NCI-H1092 (cell line): ENCODE data around the gene ARHGEF35.
"Not testable (repeated sequence)": the region's sequence is repeated elsewhere in the genome, so short reads cannot be mapped to it uniquely, and the experiment has no call there.

Experiments used
- DNase-seq: peaks from one replicate; lab custom pipeline; 2025; lab: John Stamatoyannopoulos, UW

The ARHGEF35 gene

DNA sequence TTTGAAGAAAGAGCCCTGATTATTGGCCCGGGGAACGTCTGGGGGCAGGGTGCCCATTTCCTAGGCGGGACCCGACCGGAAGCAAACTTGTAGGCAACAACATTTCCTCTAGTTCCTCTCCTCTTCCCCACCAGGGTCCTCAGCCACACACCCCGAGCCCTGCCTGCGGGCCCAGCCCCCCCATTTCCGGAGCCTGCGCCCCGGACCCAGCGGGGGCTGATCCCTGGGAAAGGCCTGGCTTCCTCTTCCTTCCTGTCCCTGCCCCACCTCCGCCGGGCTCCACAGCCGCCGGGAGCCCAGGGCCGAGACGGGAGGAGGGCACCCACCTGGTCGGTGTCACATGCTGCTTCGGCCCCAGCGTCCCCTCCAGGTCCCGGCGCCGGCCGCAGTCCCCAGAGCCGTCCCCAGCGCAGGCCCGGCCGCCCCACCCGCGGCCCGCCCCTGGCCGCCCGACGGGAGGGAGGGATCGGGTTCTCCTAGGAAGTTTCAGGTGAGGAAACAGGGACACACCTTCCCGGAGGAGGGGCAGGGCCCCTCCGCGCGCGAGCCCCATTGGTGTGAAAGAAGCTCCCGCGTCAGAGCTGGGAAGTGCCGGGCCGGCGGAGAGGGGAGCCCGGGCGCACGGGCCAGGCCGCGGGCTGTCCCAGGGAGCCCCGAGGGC lies at the start of gene ARHGEF35:
Gene ARHGEF35, minus strand, starts transcription at position 622 of the 661 bp plus-strand sequence. CDS start 7,450 bp downstream, outside the sequence.
- not testable (repeated sequence) for DNase-seq

DNA sequence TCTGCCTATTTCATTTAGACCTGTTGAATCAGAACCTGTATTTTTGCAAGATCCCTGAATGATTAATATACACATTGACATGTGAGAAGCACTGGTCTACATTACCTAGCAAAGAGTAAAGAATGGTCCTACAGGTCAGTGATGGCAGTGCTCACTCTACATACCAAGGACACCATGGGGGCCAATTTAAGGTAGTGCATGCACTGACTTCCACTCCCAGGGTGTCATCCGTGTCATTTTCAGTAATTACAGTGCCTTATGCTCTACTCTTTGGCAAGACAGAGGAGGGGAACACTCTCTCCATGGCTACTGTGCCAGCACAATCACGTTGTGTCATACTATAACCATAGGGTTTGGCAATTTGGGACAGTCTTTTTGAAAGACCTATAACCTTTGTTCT lies 49.7 kb upstream of the ARHGEF35 start:
- DNase-seq, result not testable (repeated sequence)

GRCh38 chr7:144239365-144239764 lies 43.7 kb upstream of the ARHGEF35 start, which contains the start of gene OR2A42:
Gene OR2A42 (minus strand): TSS chr7:144239605. CDS start chr7:144232843, 6,762 bp downstream.
- DNase-seq, result not testable (repeated sequence)

DNA sequence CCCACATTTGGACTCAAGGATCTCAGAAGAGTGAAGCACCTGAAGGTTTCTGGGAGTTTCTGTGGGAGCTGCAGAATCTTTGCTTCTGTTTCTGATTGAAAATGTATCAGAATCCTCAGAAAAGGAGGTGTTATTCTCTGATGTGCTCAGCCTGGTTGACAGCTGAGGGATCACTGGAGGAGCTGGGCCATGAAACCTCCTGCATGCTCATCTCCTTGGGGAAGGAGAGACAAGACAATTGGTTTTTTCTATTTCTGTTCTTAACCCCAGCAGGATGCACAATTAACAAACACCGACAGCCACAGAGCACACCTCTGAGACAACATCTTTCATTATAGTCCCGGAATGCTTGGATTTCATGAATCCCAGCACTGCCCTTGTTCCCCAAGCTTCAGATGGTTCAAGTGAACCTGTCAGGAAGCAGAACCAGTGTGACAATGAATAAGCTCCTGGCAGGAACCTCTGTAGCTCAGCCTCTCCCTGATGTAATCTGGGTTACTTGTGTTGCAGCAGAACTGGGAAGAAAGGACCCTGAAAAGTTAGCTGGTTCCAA lies 43.0 kb upstream of the ARHGEF35 start:
- DNase-seq, result not testable (repeated sequence)

GRCh38 chr7:144233039-144233438 lies 37.4 kb upstream of the ARHGEF35 start:
- not testable (repeated sequence) for DNase-seq

DNA sequence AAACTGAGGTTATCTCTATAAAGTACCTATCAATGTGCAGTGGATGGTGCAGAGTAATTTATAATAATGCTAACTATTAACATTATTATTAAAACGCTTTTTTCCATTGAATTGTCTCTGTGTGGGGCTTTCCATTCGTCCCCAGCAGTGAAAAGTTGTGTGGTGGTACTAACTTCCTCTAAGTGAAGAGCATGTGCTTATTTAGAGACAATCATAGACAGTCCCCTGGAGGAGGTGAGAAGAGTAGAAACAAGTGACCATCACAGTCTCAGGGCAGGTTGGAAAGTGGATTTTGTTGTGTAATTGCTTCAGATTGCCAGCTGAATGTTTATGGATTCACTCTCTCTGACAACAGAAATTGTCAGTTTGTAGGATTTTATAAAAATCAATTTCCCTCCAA lies 35.4 kb upstream of the ARHGEF35 start:
- DNase-seq, result not testable (repeated sequence)

GRCh38 chr7:144228810-144229209 lies 33.2 kb upstream of the ARHGEF35 start:
- not testable (repeated sequence) for DNase-seq

DNA sequence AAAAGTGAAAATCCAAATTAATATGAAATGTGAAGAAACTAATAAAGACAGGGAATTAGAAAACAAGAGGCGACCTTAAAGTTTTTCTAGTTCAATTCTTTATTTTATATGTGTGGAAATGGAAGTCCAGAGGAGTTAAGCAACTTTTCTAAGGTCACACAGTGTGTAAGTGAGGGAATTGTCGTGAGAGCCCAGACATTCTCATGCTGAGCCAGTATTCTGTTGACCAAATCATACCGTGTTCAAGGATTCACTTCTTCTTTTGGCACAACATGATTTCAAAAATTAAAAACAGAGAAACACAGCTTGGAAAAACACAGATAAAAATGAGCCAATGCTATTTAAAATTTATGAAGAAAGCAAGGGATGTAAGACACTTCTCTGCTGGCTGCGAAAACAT lies 31.2 kb upstream of the ARHGEF35 start:
- not testable (repeated sequence) for DNase-seq

- DNase-seq, result not testable (repeated sequence)
These were observed 28.0 kb upstream of the ARHGEF35 start for GRCh38 chr7:144223675-144224074.

DNA sequence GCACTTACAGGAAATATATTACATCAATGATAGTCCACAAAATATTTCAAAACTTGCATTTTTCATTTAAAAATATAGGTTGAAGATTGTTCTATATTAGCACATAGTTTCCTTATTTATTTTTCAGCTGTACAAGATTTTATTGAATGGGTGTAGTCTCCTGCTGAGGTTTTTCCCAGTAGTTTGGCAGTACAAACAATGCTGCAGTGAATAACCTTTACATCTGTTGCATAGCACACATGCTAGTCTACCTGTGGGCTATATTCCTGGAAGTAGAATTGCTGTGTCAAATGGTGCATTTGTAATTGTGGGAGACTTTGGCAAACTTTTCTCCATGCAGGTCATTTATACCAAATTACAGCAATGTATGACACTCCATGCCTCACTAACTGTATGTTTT lies 24.9 kb upstream of the ARHGEF35 start:
- DNase-seq, result not testable (repeated sequence)

DNA sequence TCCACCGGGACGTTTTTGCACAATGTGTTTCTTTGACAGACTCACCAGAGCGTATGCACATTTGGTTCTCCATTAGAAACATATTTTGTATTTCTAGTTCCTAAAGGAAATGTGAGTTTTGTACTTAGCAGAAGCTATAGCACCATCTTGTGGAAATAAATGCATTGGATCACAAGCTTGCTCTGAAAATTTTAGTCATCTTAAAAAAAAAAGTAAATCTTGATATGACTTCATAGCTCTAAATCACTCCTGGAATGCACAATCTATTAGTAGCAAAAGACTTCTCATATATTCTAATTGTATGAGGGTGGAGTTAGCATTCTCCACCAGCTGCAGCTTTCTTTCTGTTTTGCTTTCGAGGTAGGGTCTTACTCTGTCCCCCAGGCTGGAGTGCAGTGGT lies 23.5 kb upstream of the ARHGEF35 start:
- DNase-seq, result not testable (repeated sequence)

DNA sequence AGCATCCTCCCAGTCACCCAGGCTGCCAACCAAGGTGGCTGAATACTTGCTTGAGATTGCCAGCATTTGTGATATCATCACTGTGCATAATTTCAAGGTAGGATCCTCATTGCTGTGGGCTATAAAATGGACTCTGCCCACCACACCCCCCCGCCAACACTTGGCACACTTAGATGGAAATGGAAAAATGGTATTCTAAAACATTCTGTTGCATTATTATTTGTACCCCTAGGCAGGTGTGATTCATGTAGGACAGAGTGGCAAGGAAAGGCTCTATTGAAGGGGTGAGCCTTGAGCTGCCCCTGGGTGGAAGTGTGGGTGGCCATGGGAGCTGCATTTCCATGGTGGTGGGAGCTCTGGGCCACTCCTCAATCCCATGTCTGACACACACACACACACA lies 22.9 kb upstream of the ARHGEF35 start:
- DNase-seq, result not testable (repeated sequence)

GRCh38 chr7:144217200-144217599 lies 21.6 kb upstream of the ARHGEF35 start:
- DNase-seq, result not testable (repeated sequence)

- not testable (repeated sequence) for DNase-seq
These were observed 9.7 kb upstream of the ARHGEF35 start for GRCh38 chr7:144205306-144205705.

- DNase-seq, result not testable (repeated sequence)
These were observed 7.5 kb upstream of the ARHGEF35 start for GRCh38 chr7:144203086-144203485.

- DNase-seq, result not testable (repeated sequence)
These were observed 6.3 kb upstream of the ARHGEF35 start for GRCh38 chr7:144201978-144202377.

DNA sequence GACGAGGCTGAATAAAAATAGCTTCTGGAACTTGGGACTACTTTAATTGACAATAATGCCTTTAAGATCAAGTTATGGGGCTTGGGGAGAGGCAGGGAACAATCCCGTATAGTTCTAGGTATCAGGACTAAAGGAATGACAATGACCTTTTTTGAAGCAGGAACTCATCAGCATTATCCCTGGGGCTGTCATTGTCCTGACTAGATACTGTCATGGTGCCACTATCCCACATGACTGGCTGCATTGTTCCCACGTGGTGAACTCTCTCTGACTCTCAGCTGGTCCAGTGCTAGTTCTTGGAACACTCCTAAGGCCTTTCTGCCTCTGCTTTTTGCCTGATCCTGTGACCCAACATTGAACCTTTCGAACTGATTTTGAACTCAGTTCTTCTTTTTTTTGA lies 3.3 kb upstream of the ARHGEF35 start:
- DNase-seq, result not testable (repeated sequence)

GRCh38 chr7:144194453-144194852 lies 1.2 kb downstream of the ARHGEF35 start:
- DNase-seq, result not testable (repeated sequence)

DNA sequence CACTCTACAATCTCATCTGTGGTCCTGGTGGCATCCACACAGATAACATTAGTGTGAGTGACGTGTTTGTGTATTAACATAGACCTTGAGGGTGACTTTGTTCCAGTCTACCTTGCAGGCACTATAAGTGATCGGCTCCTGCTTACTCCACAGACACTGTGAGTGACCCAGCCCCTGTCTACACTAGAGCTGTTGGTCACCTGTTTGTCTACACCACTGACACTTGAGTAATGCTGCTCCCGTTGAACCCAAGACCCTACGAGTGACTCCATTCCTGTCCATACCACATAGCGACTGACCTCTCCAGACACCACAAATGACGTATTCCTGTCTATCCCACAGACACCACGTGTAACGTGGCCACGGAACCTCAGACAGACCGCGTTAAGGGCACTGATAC lies 1.9 kb downstream of the ARHGEF35 start:
- DNase-seq, result not testable (repeated sequence)

- not testable (repeated sequence) for DNase-seq
These were observed 7.0 kb downstream of the ARHGEF35 start for GRCh38 chr7:144188578-144189171.

DNA sequence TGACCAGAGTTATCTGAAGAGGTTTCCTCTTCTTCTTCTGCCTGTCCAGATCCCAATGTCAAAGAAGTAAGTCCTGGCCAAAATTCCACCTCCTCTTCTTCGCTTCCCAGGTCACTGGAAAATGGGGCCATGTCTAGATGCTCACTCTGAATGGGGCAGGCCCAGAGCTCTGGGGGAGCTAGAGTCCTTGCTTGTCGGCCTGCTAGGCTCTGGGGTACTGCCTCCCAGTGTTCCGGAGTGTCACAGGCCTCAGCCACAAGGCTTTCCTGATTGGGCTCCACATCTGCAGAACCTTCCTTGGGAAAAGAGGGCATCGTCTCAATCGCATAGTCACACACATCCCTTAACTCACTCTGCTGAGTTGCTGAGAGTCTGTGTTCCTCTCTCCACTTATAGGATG lies 7.8 kb downstream of the ARHGEF35 start:
- DNase-seq, result not testable (repeated sequence)

- not testable (repeated sequence) for DNase-seq
These were observed 12.5 kb downstream of the ARHGEF35 start, which contains the start of gene CTAGE4 for GRCh38 chr7:144183166-144183565. Gene CTAGE4 (plus strand): TSS chr7:144183466. CDS start chr7:144183504, 38 bp downstream.

GRCh38 chr7:144179165-144179479 lies 16.5 kb downstream of the ARHGEF35 start:
- not testable (repeated sequence) for DNase-seq
